Caco-2 (cell line): ENCODE data around the gene USP17L29. TPM values are rescaled to one million over a fixed set of nuclear protein-coding genes. Genes with fewer than 3 reads are reported as not detected.
"Not testable (repeated sequence)": the region's sequence is repeated elsewhere in the genome, so short reads cannot be mapped to it uniquely, and the experiment has no call there.

Experiments
- BruUV-seq: library from RNA; stranded (reverse); fragments of 400-500 nt; replicated peaks from 2 replicates; lab custom pipeline; 2021; lab: Mats Ljungman, UMichigan
- CTCF ChIA-PET: fragments of 300-600 bp; sonication (Branson Sonifier 250); formaldehyde crosslinking; loops from one replicate; lab custom pipeline; 2022; ENCODE audit warnings: antibody characterized with exemption; lab: Charles Lee
- POLR2A ChIA-PET: fragments of 300-600 bp; sonication (Branson Sonifier 250); formaldehyde crosslinking; loops from one replicate; lab custom pipeline; 2022; ENCODE audit warnings: antibody characterized with exemption; lab: Charles Lee
- DNase-seq, 2 experiments: peaks; one replicate each; pipeline versions ENCODE4 v3.0.0 to v3.0.0-alpha.2; 2020 to 2022
- H3K27me3 ChIP-seq: replicated peaks from 2 replicates; pipeline ENCODE4 v1.6.0; 2011; ENCODE audit warnings: low read length; ENCODE audit not compliant: control insufficient read depth, insufficient read depth
- H3K36me3 ChIP-seq: 2 replicates; pipeline ENCODE4 v1.5.1; 2011; ENCODE audit warnings: low read length; ENCODE audit not compliant: control insufficient read depth, insufficient read depth
- H3K4me1 ChIP-seq: fragments of 250-450 bp; sonication (Bioruptor Pico); 2 replicates; pipeline ENCODE4 v1.5.1; 2020; ENCODE audit warnings: mild to moderate bottlenecking
- H3K4me3 ChIP-seq: 2 replicates; pipeline ENCODE4 v1.5.1; 2011; ENCODE audit warnings: low read depth, mild to moderate bottlenecking, control low read depth, low read length
- H3K9me3 ChIP-seq: fragments of 250-450 bp; sonication (Bioruptor Pico); 2 replicates; pipeline ENCODE4 v1.5.1; 2020; ENCODE audit warnings: mild to moderate bottlenecking, moderate library complexity
- H3K27ac Mint-ChIP-seq: one replicate; pipeline ENCODE4 v1.8.0; 2022; ENCODE audit warnings: mixed read lengths; ENCODE audit not compliant: unreplicated experiment
- H3K27me3 Mint-ChIP-seq: one replicate; pipeline ENCODE4 v1.8.0; 2022; ENCODE audit warnings: mixed read lengths; ENCODE audit not compliant: insufficient read depth, unreplicated experiment
- H3K36me3 Mint-ChIP-seq: one replicate; pipeline ENCODE4 v1.8.0; 2022; ENCODE audit warnings: mild to moderate bottlenecking, mixed read lengths; ENCODE audit not compliant: insufficient read depth, unreplicated experiment
- H3K4me1 Mint-ChIP-seq: one replicate; pipeline ENCODE4 v1.8.0; 2022; ENCODE audit warnings: low read depth, mixed read lengths; ENCODE audit not compliant: unreplicated experiment
- H3K4me3 Mint-ChIP-seq: one replicate; pipeline ENCODE4 v1.8.0; 2022; ENCODE audit warnings: mild to moderate bottlenecking, moderate library complexity, mixed read lengths; ENCODE audit not compliant: unreplicated experiment
- H3K9me3 Mint-ChIP-seq: one replicate; pipeline ENCODE4 v1.8.0; 2022; ENCODE audit warnings: mixed read lengths; ENCODE audit not compliant: unreplicated experiment
- intact Hi-C: fragments of 100-400 bp; cut with micrococcal nuclease; formaldehyde crosslinking; loops from one replicate; pipeline ENCODE4 v1.10.0; 2022; ENCODE audit not compliant: unreplicated experiment
- total RNA-seq: library from RNA; stranded (reverse); gene quantifications from 2 replicates; pipeline ENCODE4 v1.2.3, GENCODE V29; 2022
- TF ChIP-seq, protein P1 (sequence below), 2 experiments: fragments of 200-600 bp in 1 of 2; IDR thresholded peaks; 1 replicate in 1 of 2; 2 replicates in 1 of 2; pipeline versions ENCODE4 v1.5.1 to v1.8.0; 2011 to 2022; ENCODE audit warnings: antibody characterized with exemption in 1 of 2, control low read depth in 1 of 2, inconsistent platforms in 1 of 2, low read depth in 1 of 2, low read length in 1 of 2, mild to moderate bottlenecking in 1 of 2, moderate library complexity in 1 of 2; ENCODE audit not compliant: insufficient read depth in 1 of 2, severe bottlenecking in 1 of 2, unreplicated experiment in 1 of 2

The USP17L29 gene
- total RNA-seq, 1 experiment from 2014 or later, result not detected

DNA sequence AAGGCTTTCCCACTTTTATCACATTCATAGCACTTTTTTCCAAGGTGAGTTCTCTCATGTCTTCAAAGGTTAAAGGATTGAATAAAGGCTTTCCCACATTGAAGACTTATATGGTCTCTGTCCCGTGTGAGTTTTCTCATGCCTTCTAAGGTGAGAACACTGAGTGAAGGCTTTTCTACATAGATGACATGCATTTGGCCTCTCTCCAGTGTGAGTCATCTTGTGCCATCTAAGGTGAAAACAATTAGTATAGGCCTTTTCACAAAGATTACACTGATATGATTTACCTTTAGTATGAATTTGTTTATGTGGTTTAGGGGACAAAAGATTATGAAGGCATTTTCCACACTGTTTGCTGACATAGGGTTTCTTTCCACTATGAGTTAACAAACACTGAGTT is 30.7 kb downstream of the USP17L29 start:
- H3K4me3 Mint-ChIP-seq, result no peak overlapping the region
- no peaks in the 10 kb centered on the region for H3K9me3 Mint-ChIP-seq
- DNase-seq, result no peak
- TF ChIP-seq, protein P1, sequence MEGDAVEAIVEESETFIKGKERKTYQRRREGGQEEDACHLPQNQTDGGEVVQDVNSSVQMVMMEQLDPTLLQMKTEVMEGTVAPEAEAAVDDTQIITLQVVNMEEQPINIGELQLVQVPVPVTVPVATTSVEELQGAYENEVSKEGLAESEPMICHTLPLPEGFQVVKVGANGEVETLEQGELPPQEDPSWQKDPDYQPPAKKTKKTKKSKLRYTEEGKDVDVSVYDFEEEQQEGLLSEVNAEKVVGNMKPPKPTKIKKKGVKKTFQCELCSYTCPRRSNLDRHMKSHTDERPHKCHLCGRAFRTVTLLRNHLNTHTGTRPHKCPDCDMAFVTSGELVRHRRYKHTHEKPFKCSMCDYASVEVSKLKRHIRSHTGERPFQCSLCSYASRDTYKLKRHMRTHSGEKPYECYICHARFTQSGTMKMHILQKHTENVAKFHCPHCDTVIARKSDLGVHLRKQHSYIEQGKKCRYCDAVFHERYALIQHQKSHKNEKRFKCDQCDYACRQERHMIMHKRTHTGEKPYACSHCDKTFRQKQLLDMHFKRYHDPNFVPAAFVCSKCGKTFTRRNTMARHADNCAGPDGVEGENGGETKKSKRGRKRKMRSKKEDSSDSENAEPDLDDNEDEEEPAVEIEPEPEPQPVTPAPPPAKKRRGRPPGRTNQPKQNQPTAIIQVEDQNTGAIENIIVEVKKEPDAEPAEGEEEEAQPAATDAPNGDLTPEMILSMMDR (IDR thresholded peaks at IDR 0.05; ENCODE audit: insufficient read depth in 1 of 2, low read depth in 1 of 2, low read length in 1 of 2, severe bottlenecking in 1 of 2, unreplicated experiment in 1 of 2), result no peak
- Histone ChIP-seq H3K9me3 (no peaks in the 10 kb centered on the region), H3K4me3 (no peak overlapping the region), H3K4me1 (no peaks in the 10 kb centered on the region), H3K36me3 (no peaks in the 10 kb centered on the region), H3K27me3 (no peaks in the 10 kb centered on the region)
- intact Hi-C loops, result no loop called here
- CTCF ChIA-PET, result no interaction called here
- BruUV-seq, result no TSS peak
- H3K36me3 Mint-ChIP-seq, result no peaks in the 10 kb centered on the region
- no peak overlapping the region for H3K27ac Mint-ChIP-seq
- H3K27me3 Mint-ChIP-seq, result peaks cover 6% of the 10 kb centered on the region
- POLR2A ChIA-PET, result no interaction called here
- no peaks in the 10 kb centered on the region for H3K4me1 Mint-ChIP-seq

DNA sequence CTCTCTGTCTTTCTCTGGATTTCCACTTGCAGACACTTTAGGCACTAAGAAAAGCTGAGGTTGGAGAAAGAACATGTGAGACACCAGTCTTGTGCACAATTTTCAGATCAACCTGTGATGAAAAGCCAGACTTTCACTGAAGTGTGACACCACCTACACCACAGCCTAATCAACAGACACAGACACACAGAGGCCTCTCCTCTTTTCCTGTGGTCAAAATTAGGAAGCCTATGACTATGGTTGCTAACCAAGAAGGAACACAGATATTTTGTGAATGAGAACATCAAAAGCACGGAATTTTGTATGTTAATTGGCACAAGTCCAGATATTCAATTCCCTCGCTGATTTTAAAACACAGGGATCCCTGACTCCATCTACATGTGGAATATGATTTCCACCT is 35.6 kb downstream of the USP17L29 start:
- POLR2A ChIA-PET, H3K36me3 Mint-ChIP-seq, H3K9me3 Mint-ChIP-seq, CTCF ChIA-PET, intact Hi-C loops, H3K27me3 Mint-ChIP-seq, H3K27ac Mint-ChIP-seq, BruUV-seq, DNase-seq, H3K4me1 Mint-ChIP-seq, H3K27me3 ChIP-seq, H3K36me3 ChIP-seq, H3K4me3 ChIP-seq, H3K4me3 Mint-ChIP-seq, H3K4me1 ChIP-seq, H3K9me3 ChIP-seq: not testable (repeated sequence)

Other genes with a start within 250 kb of the USP17L29 start
- gene FAM90A26, start 183.2 kb upstream of the USP17L29 start, total RNA-seq, result not detected in 2 replicates
- gene USP17L10, start 143.0 kb upstream of the USP17L29 start, total RNA-seq, result not detected in 2 replicates
- gene USP17L11, start 138.2 kb upstream of the USP17L29 start, total RNA-seq, result not detected in 2 replicates
- gene USP17L12, start 133.5 kb upstream of the USP17L29 start, total RNA-seq, result not detected in 2 replicates
- gene USP17L13, start 128.7 kb upstream of the USP17L29 start, total RNA-seq, result not detected in 2 replicates
- gene USP17L15, start 119.3 kb upstream of the USP17L29 start, total RNA-seq, result not detected in 2 replicates
- not detected in 2 replicates for gene USP17L17, start 109.8 kb upstream of the USP17L29 start, total RNA-seq
- gene USP17L18, start 105.0 kb upstream of the USP17L29 start, total RNA-seq, result not detected in 2 replicates
- gene USP17L19, start 100.3 kb upstream of the USP17L29 start, total RNA-seq, result not detected in 2 replicates
- not detected in 2 replicates for gene USP17L20, start 95.5 kb upstream of the USP17L29 start, total RNA-seq
- not detected in 2 replicates for gene USP17L21, start 90.8 kb upstream of the USP17L29 start, total RNA-seq
- gene USP17L22, start 86.0 kb upstream of the USP17L29 start, total RNA-seq, result not detected in 2 replicates
- gene USP17L24, start 28.5 kb upstream of the USP17L29 start, total RNA-seq, result not detected in 2 replicates
- gene USP17L25, start 23.7 kb upstream of the USP17L29 start, total RNA-seq, result not detected in 2 replicates
- gene USP17L26, start 19.0 kb upstream of the USP17L29 start, total RNA-seq, result not detected in 2 replicates
- not detected in 2 replicates for gene USP17L5, start 14.2 kb upstream of the USP17L29 start, total RNA-seq
- gene USP17L27, start 9.5 kb upstream of the USP17L29 start, total RNA-seq, result not detected in 2 replicates
- not detected in 2 replicates for gene USP17L28, start 4.7 kb upstream of the USP17L29 start, total RNA-seq
- gene USP17L30, start 9.5 kb downstream of the USP17L29 start, total RNA-seq, result not detected in 2 replicates
- not detected in 2 replicates for gene DEFB131A, start 90.8 kb downstream of the USP17L29 start, total RNA-seq